CD14-positive monocyte (primary cell): ENCODE measurements around the gene SLC35F3. TPM values are rescaled to one million over a fixed set of nuclear protein-coding genes. Genes with fewer than 3 reads are reported as not detected.

Experiments
- DNase-seq, 3 donors: peaks; one replicate each; pipeline ENCODE4 v3.0.0-alpha.2; 2011 to 2022
- H2AFZ ChIP-seq: 2 replicates; pipeline ENCODE4 v1.6.0; 2012; ENCODE audit warnings: mild to moderate bottlenecking, low read depth, low read length, inconsistent platforms; ENCODE audit not compliant: insufficient read depth, poor library complexity, severe bottlenecking
- H3K27ac ChIP-seq, 2 donors: 1 replicate in 1 of 2; 2 replicates in 1 of 2; pipeline ENCODE4 v1.5.1; 2012 to 2013; ENCODE audit warnings: low read length in 2 of 2, control low read depth in 1 of 2, inconsistent platforms in 1 of 2, low read depth in 1 of 2, mild to moderate bottlenecking in 1 of 2
- H3K27me3 ChIP-seq, 2 donors: one replicate each; pipeline versions ENCODE4 v1.6.0 to v1.6.1; 2011 to 2013; ENCODE audit warnings: low read length in 2 of 2; ENCODE audit not compliant: control insufficient read depth in 2 of 2, insufficient read depth in 2 of 2
- H3K36me3 ChIP-seq, 2 donors: replicated peaks in 1 of 2; 1 replicate in 1 of 2; 2 replicates in 1 of 2; pipeline versions ENCODE4 v1.5.1 to v1.6.1; 2012 to 2013; ENCODE audit warnings: low read length in 2 of 2, control low read depth in 1 of 2, inconsistent platforms in 1 of 2, mild to moderate bottlenecking in 1 of 2; ENCODE audit not compliant: insufficient read depth in 2 of 2, control insufficient read depth in 1 of 2
- H3K4me1 ChIP-seq, 2 donors: 1 replicate in 1 of 2; 2 replicates in 1 of 2; pipeline versions ENCODE4 v1.5.1 to v1.6.1; 2012 to 2013; ENCODE audit warnings: low read length in 2 of 2, control low read depth in 1 of 2, inconsistent platforms in 1 of 2, mild to moderate bottlenecking in 1 of 2, moderate library complexity in 1 of 2; ENCODE audit not compliant: insufficient read depth in 2 of 2, control insufficient read depth in 1 of 2
- H3K4me2 ChIP-seq: replicated peaks from 2 replicates; pipeline ENCODE3; 2012; ENCODE audit warnings: low read length, moderate library complexity, mild to moderate bottlenecking; ENCODE audit not compliant: poor library complexity, severe bottlenecking; ENCODE audit errors: extremely low read depth
- H3K4me3 ChIP-seq, 3 experiments: fragments of 200-600 bp in 1 of 3; sonication (generic) in 1 of 3; replicated peaks in 1 of 3; 1 replicate in 2 of 3; 2 replicates in 1 of 3; pipeline ENCODE4 v1.5.1; 2011 to 2013; ENCODE audit warnings: low read length in 3 of 3, mild to moderate bottlenecking in 3 of 3, control low read depth in 2 of 3, low read depth in 2 of 3, inconsistent platforms in 1 of 3, moderate library complexity in 1 of 3
- H3K79me2 ChIP-seq: 2 replicates; pipeline ENCODE4 v1.6.0; 2012; ENCODE audit warnings: mild to moderate bottlenecking, control low read depth, inconsistent platforms, low read length, moderate library complexity; ENCODE audit not compliant: insufficient read depth
- H3K9ac ChIP-seq: 2 replicates; pipeline ENCODE4 v1.6.0; 2017; ENCODE audit warnings: low read length, mild to moderate bottlenecking; ENCODE audit not compliant: insufficient read depth, poor library complexity, severe bottlenecking
- H3K9me3 ChIP-seq, 2 donors: replicated peaks in 1 of 2; 1 replicate in 1 of 2; 2 replicates in 1 of 2; pipeline versions ENCODE4 v1.5.1 to v1.6.1; 2012 to 2013; ENCODE audit warnings: low read length in 2 of 2, control low read depth in 1 of 2; ENCODE audit not compliant: control insufficient read depth in 1 of 2, insufficient read depth in 1 of 2
- H4K20me1 ChIP-seq: 2 replicates; pipeline ENCODE4 v1.6.0; 2012; ENCODE audit warnings: mild to moderate bottlenecking, low read length, control low read depth, moderate library complexity; ENCODE audit not compliant: insufficient read depth
- H3K27ac Mint-ChIP-seq, 7 donors: one replicate each; pipeline ENCODE4 v1.8.0; 2020; ENCODE audit warnings: mild to moderate bottlenecking in 7 of 7, mixed read lengths in 7 of 7, moderate library complexity in 6 of 7, inconsistent platforms in 2 of 7
- H3K27me3 Mint-ChIP-seq, 3 donors: one replicate each; pipeline ENCODE4 v1.8.0; 2021 to 2022; ENCODE audit warnings: low read depth in 3 of 3, mild to moderate bottlenecking in 3 of 3, mixed read lengths in 3 of 3, moderate library complexity in 3 of 3, inconsistent platforms in 1 of 3
- H3K36me3 Mint-ChIP-seq, 2 donors: one replicate each; pipeline ENCODE4 v1.8.0; 2020; ENCODE audit warnings: mixed read lengths in 2 of 2, inconsistent platforms in 1 of 2, mild to moderate bottlenecking in 1 of 2
- H3K4me1 Mint-ChIP-seq: one replicate; pipeline ENCODE4 v1.8.0; 2020; ENCODE audit warnings: mild to moderate bottlenecking, mixed read lengths
- H3K4me3 Mint-ChIP-seq, 2 donors: one replicate each; pipeline ENCODE4 v1.8.0; 2020; ENCODE audit warnings: mild to moderate bottlenecking in 2 of 2, mixed read lengths in 2 of 2, moderate library complexity in 1 of 2
- H3K9me3 Mint-ChIP-seq, 7 donors: one replicate each; pipeline ENCODE4 v1.8.0; 2020 to 2022; ENCODE audit warnings: mixed read lengths in 7 of 7, mild to moderate bottlenecking in 6 of 7, moderate library complexity in 6 of 7, inconsistent platforms in 2 of 7
- CTCF ChIP-seq: fragments of 200-600 bp; IDR thresholded peaks from one replicate; pipeline ENCODE4 v1.8.0; 2022; ENCODE audit warnings: antibody characterized with exemption, mild to moderate bottlenecking
- WGBS: methylation state at CpG from one replicate; pipeline ENCODE4 v1.1.5; 2013; ENCODE audit warnings: missing lambda C conversion rate; ENCODE audit not compliant: insufficient coverage; 5-methylcytosine and 5-hydroxymethylcytosine counted together
- intact Hi-C, 2 donors: fragments of 100-400 bp; cut with micrococcal nuclease; formaldehyde crosslinking; loops; one replicate each; pipeline versions ENCODE4 v1.15.0 to v1.15.1; 2023
- polyA plus RNA-seq, 3 donors: library from polyadenylated mRNA; depleted of rRNA in 1 of 3; unstranded in 2 of 3; stranded (reverse) in 1 of 3; fragments of 300-500 nt in 2 of 3; fragments of >200 nt in 1 of 3; fragmentation: Illumina TruSeq in 2 of 3; gene quantifications; 1 replicate in 2 of 3; 2 replicates in 1 of 3; pipeline ENCODE4 v1.2.3, GENCODE V29; 2012 to 2021

SLC35F3 gene
- polyA plus RNA-seq, 3 donors, result 0.17 to 0.78 TPM; not detected in 1

- Histone ChIP-seq H3K4me2 (no peak overlapping the region), H3K79me2 (no peaks in the 10 kb centered on the region), H3K4me1 (no peaks in the 10 kb centered on the region), H4K20me1 (no peaks in the 10 kb centered on the region), H3K36me3 (no peaks in the 10 kb centered on the region), H2AFZ (no peak overlapping the region), H3K4me3 (no peak overlapping the region), H3K9me3 (no peaks in the 10 kb centered on the region), H3K27me3 (peaks cover 0 to 2% of the 10 kb centered on the region in 2 donors), H3K27ac (no peak overlapping the region), H3K9ac (no peak overlapping the region)
- no peak overlapping the region for H3K4me3 Mint-ChIP-seq
- 54% methylated on average over 5 of the region's 6 CpGs for WGBS
- no peaks in the 10 kb centered on the region for H3K4me1 Mint-ChIP-seq
- intact Hi-C loops, result no loop called here
- TF ChIP-seq CTCF, result no peak
- H3K9me3 Mint-ChIP-seq, result peaks cover 0 to 2% (median 0%) of the 10 kb centered on the region in 7 donors
- peaks cover 0 to 2% (median 2%) of the 10 kb centered on the region in 3 donors for H3K27me3 Mint-ChIP-seq
- H3K36me3 Mint-ChIP-seq, result no peaks in the 10 kb centered on the region
- H3K27ac Mint-ChIP-seq, result no peak overlapping the region
- DNase-seq, result no peak
These were observed 89.2 kb downstream of the SLC35F3 start for GRCh38 chr1:233993651-233994050.

GRCh38 chr1:233994112-233994511 is 89.6 kb downstream of the SLC35F3 start:
- Histone ChIP-seq H3K9me3 (no peaks in the 10 kb centered on the region), H3K4me3 (no peak overlapping the region), H3K27me3 (no peaks in the 10 kb centered on the region), H3K36me3 (no peaks in the 10 kb centered on the region), H2AFZ (no peak overlapping the region), H4K20me1 (no peaks in the 10 kb centered on the region), H3K9ac (no peak overlapping the region), H3K79me2 (no peaks in the 10 kb centered on the region), H3K27ac (no peak overlapping the region), H3K4me2 (no peak overlapping the region), H3K4me1 (no peaks in the 10 kb centered on the region)
- Mint-ChIP-seq H3K9me3 (peaks cover 0 to 2% (median 0%) of the 10 kb centered on the region in 7 donors), H3K36me3 (no peaks in the 10 kb centered on the region), H3K4me1 (no peaks in the 10 kb centered on the region), H3K27ac (no peak overlapping the region), H3K27me3 (peaks cover 0 to 2% (median 2%) of the 10 kb centered on the region in 3 donors), H3K4me3 (no peak overlapping the region)
- 94% methylated on average over 2 of the region's 3 CpGs for WGBS
- DNase-seq, result no peak
- no peak for TF ChIP-seq CTCF
- intact Hi-C loops, result no loop called here
